ENCODE results near the gene MSX1. TPM values are rescaled to one million over a fixed set of nuclear protein-coding genes. Genes with fewer than 3 reads are reported as not detected.

Gene MSX1
- total and polyA plus RNA-seq, 2 of the 13 experiments (the other 11 are each of a cell fraction or from before 2014, with no cell fraction given), result 12.1 to 14.9 TPM

DNA sequence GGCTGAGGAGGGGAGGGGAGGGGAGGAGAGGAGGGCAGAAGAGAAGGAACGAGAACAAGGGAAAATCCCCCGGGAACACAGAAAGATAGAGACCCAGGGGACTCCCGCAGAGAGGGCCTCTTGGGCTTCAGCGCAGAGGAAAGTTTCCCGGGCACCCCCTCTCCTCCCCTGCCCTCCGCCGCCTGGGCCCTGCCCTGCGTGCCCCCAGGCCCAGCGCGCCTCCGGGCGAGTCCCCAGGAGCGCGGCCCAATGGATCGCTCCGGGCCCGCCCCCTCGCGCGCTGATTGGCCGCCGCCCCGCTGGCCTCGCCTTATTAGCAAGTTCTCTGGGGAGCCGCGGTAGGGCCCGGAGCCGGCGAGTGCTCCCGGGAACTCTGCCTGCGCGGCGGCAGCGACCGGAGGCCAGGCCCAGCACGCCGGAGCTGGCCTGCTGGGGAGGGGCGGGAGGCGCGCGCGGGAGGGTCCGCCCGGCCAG is at the start of gene MSX1 (continued):
- TF ChIP-seq PCBP1 (IDR thresholded peaks at IDR 0.05; ENCODE audit: borderline replicate concordance, low read depth, low read length) (no peak), KMT2A (CRISPR knock-in tag; IDR thresholded peaks at IDR 0.05) (no peak; the same call in 1 of the 2 replicates), NRL (CRISPR knock-in tag; IDR thresholded peaks at IDR 0.05; ENCODE audit: borderline replicate concordance) (no peak), U2AF1 (optimal IDR thresholded peaks at IDR 0.05; ENCODE audit: low read depth, low read length) (no peak), DNMT3B (CRISPR knock-in tag; conservative IDR thresholded peaks at IDR 0.05) (no peak), ZNF501 (CRISPR knock-in tag; IDR thresholded peaks at IDR 0.05) (no peak), ZNF205 (CRISPR knock-in tag; IDR thresholded peaks at IDR 0.05) (0 out of 2 replicates have a peak, but pooled peaks have one; percentile 33), ZNF24 (IDR thresholded peaks at IDR 0.05) (no peak), RFX3 (CRISPR knock-in tag; IDR thresholded peaks at IDR 0.05) (no peak), ZNF883 (CRISPR knock-in tag; IDR thresholded peaks at IDR 0.05; ENCODE audit: not compliant biosample characterization) (peak; percentile 43), RELA (CRISPR knock-in tag; IDR thresholded peaks at IDR 0.05) (no peak), ZNF468 (CRISPR knock-in tag; IDR thresholded peaks at IDR 0.05) (no peak), HNRNPL (IDR thresholded peaks at IDR 0.05; ENCODE audit: low read depth, low read length) (peak; percentile 81), ZNF777 (CRISPR knock-in tag; IDR thresholded peaks at IDR 0.05) (no peak), AGO2 (optimal IDR thresholded peaks at IDR 0.05; ENCODE audit: low read depth, low read length) (no peak), ZNF331 (CRISPR knock-in tag; IDR thresholded peaks at IDR 0.05) (peak; percentile 35; the same call in 1 of the 2 replicates), SIN3B (IDR thresholded peaks at IDR 0.05; ENCODE audit: low read length) (no peak), ZFY (CRISPR knock-in tag; IDR thresholded peaks at IDR 0.05) (peak; percentile 94)
- TF ChIP-seq, protein P1, sequence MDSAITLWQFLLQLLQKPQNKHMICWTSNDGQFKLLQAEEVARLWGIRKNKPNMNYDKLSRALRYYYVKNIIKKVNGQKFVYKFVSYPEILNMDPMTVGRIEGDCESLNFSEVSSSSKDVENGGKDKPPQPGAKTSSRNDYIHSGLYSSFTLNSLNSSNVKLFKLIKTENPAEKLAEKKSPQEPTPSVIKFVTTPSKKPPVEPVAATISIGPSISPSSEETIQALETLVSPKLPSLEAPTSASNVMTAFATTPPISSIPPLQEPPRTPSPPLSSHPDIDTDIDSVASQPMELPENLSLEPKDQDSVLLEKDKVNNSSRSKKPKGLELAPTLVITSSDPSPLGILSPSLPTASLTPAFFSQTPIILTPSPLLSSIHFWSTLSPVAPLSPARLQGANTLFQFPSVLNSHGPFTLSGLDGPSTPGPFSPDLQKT (CRISPR knock-in tag; IDR thresholded peaks at IDR 0.05; ENCODE audit: borderline replicate concordance), result no peak
- TF ChIP-seq, protein P2, sequence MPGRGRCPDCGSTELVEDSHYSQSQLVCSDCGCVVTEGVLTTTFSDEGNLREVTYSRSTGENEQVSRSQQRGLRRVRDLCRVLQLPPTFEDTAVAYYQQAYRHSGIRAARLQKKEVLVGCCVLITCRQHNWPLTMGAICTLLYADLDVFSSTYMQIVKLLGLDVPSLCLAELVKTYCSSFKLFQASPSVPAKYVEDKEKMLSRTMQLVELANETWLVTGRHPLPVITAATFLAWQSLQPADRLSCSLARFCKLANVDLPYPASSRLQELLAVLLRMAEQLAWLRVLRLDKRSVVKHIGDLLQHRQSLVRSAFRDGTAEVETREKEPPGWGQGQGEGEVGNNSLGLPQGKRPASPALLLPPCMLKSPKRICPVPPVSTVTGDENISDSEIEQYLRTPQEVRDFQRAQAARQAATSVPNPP (CRISPR knock-in tag; IDR thresholded peaks at IDR 0.05), result no peak; the same call in 1 of the 2 replicates
- TF ChIP-seq, protein P3, sequence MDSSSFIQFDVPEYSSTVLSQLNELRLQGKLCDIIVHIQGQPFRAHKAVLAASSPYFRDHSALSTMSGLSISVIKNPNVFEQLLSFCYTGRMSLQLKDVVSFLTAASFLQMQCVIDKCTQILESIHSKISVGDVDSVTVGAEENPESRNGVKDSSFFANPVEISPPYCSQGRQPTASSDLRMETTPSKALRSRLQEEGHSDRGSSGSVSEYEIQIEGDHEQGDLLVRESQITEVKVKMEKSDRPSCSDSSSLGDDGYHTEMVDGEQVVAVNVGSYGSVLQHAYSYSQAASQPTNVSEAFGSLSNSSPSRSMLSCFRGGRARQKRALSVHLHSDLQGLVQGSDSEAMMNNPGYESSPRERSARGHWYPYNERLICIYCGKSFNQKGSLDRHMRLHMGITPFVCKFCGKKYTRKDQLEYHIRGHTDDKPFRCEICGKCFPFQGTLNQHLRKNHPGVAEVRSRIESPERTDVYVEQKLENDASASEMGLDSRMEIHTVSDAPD (CRISPR knock-in tag; IDR thresholded peaks at IDR 0.05), result no peak
- TF ChIP-seq, protein P4, sequence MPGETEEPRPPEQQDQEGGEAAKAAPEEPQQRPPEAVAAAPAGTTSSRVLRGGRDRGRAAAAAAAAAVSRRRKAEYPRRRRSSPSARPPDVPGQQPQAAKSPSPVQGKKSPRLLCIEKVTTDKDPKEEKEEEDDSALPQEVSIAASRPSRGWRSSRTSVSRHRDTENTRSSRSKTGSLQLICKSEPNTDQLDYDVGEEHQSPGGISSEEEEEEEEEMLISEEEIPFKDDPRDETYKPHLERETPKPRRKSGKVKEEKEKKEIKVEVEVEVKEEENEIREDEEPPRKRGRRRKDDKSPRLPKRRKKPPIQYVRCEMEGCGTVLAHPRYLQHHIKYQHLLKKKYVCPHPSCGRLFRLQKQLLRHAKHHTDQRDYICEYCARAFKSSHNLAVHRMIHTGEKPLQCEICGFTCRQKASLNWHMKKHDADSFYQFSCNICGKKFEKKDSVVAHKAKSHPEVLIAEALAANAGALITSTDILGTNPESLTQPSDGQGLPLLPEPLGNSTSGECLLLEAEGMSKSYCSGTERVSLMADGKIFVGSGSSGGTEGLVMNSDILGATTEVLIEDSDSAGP (CRISPR knock-in tag; IDR thresholded peaks at IDR 0.05; ENCODE audit: borderline replicate concordance), result no peak
